GM19025 (cell line): ENCODE results near the gene CSRP2.

Experiments used
- ATAC-seq: cut with Tn5 transposase; IDR thresholded peaks from one replicate; pipeline ENCODE4 v1.9.1; 2021; ENCODE audit warnings: mild to moderate bottlenecking, low read depth, moderate library complexity; ENCODE audit not compliant: unreplicated experiment

The CSRP2 gene

GRCh38 chr12:76864791-76865400 is 13.9 kb downstream of the CSRP2 start:
- peak; percentile 70 for ATAC-seq

- no peak for ATAC-seq
These were observed 15.0 kb downstream of the CSRP2 start for GRCh38 chr12:76863837-76864236.

- ATAC-seq, result no peak
These were observed 15.7 kb downstream of the CSRP2 start for GRCh38 chr12:76863005-76863670.

GRCh38 chr12:76860256-76860655 is 18.6 kb downstream of the CSRP2 start:
- ATAC-seq, result no peak

GRCh38 chr12:76859611-76860010 is 19.2 kb downstream of the CSRP2 start:
- no peak for ATAC-seq

- ATAC-seq, result no peak
These were observed 22.7 kb downstream of the CSRP2 start for GRCh38 chr12:76856018-76856644.

- ATAC-seq, result no peak
These were observed 23.5 kb downstream of the CSRP2 start for GRCh38 chr12:76855271-76855670.

GRCh38 chr12:76852106-76852505 is 26.7 kb downstream of the CSRP2 start:
- no peak for ATAC-seq

- no peak for ATAC-seq
These were observed 30.7 kb downstream of the CSRP2 start for GRCh38 chr12:76848132-76848531.

- no peak for ATAC-seq
These were observed 31.6 kb downstream of the CSRP2 start for GRCh38 chr12:76847260-76847659.

GRCh38 chr12:76836633-76837032 is 42.2 kb downstream of the CSRP2 start:
- no peak for ATAC-seq

- no peak for ATAC-seq
These were observed 48.4 kb downstream of the CSRP2 start for GRCh38 chr12:76830436-76830835.

- no peak for ATAC-seq
These were observed 57.8 kb downstream of the CSRP2 start for GRCh38 chr12:76820888-76821482.

GRCh38 chr12:76813972-76814371 is 64.8 kb downstream of the CSRP2 start:
- ATAC-seq, result no peak

GRCh38 chr12:76813265-76813664 is 65.6 kb downstream of the CSRP2 start:
- ATAC-seq, result no peak

- no peak for ATAC-seq
These were observed 66.8 kb downstream of the CSRP2 start for GRCh38 chr12:76811976-76812375.

- no peak for ATAC-seq
These were observed 68.0 kb downstream of the CSRP2 start for GRCh38 chr12:76810671-76811419.
